ENCODE results near the gene PPP1R37.

PPP1R37 gene

DNA sequence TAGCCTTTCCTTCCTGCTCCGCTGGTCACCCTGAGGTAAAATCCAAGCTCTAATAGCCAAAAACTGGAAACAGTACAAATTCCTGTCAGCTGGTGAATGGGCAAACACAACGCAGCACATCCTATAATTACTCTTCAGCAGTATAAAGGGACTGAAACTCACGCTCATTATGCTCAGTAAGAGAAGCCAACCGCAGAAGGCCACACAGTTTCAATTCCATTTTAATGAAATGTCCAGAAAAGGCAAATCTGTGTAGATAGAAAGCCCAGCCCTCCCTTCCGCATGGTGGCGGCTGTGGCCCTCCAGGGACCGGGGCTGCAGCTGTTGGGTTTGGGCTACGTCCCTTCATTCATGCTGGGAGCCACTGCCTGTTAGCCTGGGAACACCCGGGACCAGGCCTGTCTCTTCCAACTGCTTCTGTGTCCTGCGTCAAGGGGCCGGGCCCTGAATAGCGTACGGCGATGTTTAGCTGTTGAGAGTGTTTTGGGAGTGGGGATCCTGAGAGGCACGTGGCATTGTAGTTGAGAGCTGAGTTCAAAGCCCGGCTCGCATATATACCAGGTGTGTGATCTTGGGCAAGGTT is 44.3 kb downstream of the PPP1R37 start:
- ATAC-seq (no peak), DNase-seq (no peak)

DNA sequence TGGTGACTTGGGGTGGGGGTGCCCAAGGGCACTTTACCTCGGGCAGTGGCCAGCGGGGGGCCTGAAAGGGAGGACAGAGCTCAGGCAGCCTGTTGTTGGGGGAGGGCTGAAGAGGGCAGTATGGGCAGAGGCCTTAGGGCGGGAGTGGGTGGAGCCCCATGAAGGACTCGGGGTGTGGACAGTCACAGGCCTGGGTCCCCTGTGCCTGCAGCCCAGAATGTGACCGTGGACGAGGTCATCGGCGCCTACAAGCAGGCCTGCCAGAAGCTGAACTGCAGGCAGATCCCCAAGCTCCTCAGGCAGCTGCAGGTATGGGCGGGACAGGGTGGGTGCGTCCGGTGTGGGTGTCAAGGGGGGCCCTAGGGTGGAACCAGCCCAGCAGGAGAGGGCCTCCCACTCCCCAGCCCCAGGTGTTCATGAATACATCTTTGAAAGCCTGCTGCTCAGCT is 45.3 kb downstream of the PPP1R37 start:
- ATAC-seq (no peak), DNase-seq (no peak)

DNA sequence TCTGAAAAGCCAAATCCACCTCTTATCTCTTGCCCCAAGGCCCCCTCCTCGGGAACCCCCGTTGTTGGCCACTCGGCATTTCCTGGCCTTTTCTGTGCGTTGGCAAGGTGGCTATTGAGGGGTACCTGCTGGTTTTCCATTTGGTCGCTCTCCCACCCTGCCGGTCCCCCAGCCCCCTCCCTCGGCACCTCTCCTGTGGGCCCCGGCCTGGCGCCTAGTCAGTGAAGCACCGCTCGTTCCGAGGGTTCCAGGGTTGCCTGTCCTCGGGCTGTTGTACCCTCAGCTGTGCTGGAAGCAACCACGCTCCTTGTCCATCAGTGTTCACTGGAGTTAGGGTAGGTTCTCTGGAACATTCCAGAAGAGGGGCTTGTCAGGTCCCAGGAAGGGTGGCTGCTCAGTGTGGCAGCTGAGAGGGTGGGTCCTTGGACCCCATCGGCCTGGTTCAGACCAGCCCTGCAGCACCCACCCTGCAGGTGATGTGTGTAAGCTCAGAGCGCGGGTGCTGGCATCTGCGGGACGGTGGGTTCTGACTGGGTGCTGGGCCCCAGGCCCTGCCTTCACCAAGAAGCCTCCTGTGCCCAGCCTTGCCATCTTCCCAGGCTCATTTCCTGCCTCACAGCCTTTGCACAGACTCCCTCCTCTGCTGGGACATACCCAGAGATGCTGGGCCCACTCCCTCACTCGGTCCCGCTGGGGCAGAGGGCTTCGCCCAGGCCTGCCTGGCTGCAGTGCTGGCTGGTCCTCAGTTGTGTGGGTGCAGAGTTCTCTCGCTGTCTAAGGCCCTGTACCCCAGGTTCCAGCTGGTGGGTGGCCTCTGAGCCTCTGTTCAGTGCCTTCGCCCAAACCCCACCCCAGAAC is 46.5 kb downstream of the PPP1R37 start:
- ATAC-seq (no peak), DNase-seq (no peak)

DNA sequence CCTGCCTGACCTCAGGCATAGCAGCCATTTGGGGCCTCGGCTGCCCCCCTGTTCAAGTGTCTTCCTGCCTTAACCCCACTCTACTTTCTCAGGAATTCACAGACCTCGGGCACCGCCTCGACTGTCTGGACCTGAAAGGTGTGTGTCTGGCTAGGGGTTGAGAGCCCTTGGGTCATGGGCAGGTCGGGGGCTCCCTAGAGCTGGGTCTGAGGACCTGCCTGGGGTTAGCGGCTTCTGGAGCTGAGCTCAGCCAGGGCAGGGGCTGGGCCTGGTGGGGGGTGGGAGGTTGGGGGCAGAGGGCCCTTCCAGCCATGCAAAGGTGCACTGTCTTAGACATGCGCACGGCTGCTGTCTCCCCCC is 47.1 kb downstream of the PPP1R37 start:
- DNase-seq (no peak), ATAC-seq (no peak)

DNA sequence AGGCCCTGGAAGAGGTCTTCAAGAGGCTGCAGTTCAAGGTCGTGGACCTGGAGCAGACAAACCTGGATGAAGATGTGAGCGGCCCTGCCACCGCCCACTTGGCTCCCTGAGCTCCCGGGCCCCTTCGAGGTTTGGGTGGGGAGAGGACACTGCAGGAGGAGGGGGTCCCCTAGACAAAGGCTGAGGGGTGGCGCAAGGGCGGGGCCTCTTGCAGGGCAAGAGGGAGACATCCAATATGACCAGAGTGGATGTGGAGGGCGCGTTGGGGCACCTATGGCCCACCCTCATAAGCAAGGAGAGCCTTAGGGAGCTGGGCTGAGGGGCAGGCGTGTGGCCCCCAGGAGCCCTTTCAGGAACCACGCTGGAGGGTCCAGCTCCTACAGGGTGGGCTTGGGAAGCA is 47.6 kb downstream of the PPP1R37 start:
- ATAC-seq (no peak), DNase-seq (no peak)

DNA sequence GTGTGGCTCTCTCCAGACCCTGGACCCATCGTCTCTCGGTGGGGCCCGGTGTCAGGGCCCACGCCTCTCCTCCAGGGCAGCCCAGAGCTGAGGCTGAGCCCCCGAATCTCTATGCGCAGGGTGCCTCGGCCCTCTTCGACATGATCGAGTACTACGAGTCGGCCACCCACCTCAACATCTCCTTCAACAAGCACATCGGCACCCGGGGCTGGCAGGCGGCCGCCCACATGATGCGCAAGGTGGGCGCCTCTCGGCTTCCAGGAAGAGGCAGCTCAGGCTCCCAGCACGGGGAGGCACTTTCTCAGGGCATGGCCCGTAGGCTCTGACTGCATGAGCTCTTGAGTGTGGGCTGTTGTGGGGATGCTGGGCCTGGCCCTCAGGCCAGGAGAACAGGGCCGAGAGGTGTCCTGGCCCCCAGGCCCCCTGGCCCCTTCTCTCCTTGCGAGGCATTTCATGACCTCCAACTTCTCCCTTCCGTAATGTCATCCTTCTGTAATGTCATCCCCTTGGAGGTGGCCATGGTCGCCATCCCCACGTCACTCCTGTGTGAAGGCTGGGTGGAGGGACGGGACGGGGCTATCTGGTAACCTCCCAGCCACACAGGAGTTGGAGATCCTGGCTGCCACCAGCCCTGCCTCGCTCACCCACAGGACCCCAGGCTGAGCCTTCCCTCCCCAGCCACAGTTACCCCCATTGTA is 48.4 kb downstream of the PPP1R37 start:
- ATAC-seq (no peak), DNase-seq (no peak)

DNA sequence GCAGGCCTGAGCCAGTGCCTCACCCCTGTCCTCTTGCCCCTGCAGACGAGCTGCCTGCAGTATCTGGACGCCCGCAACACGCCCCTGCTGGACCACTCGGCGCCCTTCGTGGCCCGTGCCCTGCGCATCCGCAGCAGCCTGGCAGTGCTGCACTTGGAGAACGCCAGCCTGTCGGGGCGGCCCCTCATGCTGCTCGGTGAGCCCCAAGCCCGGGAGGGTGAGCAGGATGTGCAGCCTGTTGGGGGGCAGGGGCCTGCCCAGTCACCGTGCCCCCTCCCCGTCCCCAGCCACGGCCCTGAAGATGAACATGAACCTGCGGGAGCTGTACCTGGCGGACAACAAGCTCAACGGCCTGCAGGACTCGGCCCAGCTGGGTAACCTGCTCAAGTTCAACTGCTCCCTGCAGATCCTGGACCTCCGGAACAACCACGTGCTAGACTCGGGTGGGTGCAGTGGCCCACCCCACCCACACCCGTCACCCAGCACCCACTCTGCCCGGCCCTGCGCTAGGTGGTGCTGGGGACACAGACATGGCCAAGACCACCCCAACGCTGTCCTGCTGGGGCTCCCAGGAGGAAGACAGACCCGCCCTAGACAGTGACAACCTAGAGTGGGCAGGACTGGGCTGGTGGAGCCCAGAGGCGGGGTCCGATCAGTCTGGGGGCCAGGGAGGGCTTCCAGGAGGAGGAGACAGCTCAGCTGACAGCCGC is 49.2 kb downstream of the PPP1R37 start:
- DNase-seq (no peak), ATAC-seq (no peak)

DNA sequence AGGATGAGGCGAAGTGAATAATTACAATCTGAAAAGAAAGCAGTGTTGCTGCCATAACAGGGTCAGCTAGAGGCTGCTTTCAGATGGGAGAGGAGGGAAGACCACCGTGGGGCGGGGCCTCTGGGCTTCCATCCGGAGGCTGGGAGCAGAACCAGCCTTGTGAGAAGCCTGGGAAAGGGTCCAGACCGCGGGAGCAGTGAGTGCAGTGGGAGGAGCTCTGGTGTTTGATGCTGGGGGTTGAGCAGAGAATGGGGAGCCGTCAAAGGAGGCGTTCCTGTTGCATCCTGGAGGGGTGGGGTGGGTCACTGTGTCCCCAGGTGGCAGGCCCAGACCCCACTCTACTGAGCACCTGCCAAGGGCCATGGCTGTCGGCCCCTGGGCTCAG is 49.7 kb downstream of the PPP1R37 start:
- ATAC-seq (no peak), DNase-seq (no peak)

DNA sequence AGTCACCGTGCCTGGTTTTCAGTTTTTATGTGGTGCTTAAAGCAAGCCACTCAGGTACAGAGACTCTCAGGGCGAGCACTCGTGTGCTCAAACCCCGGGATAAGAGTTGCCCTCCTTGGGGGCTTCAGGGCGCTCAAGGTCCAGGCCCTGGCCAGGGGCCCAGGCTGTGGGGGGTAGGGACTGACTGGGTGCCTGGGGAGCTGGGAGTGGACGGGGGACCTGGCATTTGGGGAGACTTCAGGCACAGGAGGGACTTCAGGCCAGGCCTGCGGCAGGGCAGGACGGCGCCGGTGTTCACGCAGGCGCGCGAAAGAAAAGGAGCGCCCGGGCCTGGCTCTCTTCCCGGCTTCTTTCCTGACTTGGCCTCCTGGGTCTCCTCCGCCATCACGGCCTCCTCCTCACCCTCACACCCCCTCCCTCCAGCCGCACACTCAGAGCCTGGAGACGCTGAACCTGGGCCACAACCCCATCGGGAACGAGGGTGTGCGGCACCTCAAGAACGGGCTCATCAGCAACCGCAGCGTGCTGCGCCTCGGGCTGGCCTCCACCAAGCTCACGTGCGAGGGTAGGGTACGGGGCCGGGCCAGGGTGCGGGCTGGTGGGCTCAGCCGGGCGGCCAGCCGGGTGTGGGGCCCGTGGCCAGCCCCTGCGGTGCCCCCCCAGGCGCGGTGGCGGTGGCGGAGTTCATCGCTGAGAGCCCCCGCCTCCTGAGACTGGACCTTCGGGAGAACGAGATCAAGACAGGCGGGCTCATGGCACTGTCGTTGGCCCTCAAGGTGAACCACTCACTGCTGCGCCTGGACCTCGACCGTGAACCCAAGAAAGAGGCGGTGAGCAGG is 51.7 kb downstream of the PPP1R37 start:
- DNase-seq (no peak), ATAC-seq (no peak)

DNA sequence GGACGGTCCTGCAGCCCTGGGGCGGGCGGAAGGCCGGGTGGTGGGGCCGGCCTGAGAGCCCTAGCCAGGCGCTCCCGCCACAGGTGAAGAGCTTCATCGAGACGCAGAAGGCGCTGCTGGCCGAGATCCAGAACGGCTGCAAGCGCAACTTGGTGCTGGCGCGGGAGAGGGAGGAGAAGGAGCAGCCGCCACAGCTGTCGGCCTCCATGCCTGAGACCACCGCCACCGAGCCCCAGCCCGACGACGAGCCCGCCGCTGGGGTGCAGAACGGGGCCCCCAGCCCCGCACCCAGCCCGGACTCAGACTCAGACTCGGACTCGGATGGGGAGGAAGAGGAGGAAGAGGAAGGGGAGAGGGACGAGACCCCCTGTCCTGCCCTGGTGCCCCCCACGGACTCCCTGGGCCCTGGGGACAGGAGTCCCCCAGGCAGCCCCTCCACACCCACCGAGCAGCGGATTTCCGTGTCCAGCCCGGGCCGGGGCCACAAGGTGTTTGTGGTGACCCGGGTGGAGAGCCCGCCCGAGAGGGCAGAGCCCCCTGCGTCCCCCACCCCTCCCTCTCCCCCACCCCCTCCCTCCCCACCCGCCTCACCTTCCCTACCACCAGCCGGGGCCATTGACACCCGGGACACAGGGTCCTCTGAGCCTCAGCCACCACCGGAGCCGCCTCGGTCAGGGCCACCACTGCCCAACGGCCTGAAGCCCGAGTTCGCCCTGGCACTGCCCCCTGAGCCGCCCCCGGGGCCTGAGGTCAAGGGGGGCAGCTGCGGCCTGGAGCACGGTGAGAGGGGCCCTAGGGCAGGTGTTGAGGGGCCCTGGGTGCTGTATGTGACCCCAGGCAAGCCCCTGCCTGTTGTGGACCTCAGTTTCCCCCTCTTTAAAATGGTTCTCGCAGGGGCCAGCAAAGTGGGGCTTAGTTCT is 52.6 kb downstream of the PPP1R37 start:
- ATAC-seq (no peak), DNase-seq (no peak)

DNA sequence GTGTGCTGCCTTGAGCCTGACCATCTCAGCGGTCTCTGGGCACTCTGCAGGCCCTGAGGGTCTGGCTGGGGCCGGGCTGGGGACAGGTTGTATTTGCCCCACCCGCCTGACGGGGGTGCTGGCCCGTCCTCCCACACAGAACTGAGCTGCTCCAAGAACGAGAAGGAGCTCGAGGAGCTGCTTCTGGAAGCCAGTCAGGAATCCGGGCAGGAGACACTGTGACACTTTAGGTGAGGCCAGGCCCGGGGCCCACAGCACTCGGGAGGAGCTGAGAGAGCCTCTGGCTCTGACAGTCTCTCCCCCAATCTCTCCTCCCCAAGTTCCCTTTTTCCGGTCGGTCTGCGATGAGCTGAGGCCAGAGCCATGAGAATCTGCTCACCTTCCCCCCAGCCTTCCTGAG is 53.3 kb downstream of the PPP1R37 start:
- ATAC-seq = no peak
- no peak for DNase-seq

DNA sequence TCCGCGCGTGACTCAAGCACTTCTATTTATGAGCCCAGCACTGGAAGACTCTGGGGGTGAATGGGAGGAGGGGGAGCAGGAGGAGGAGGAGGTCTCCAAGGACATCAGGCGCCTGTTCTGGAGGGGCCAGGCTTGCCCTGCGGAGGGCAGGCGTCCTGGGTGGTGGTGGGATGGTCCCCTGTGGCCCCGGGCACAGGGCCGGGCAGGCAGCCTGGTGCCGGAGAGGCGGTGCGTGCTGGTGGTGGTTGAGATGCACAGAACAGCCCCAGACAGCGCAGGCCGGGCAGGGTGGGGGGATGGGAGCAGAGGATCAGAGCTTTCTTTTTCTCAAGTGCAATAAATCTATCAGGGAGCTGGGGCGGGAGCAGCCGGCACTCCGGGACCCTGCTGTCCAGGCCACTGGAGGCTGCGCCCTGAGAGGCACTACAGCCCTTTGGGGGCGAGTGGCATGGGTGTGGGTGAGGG is 53.8 kb downstream of the PPP1R37 start:
- no peak for DNase-seq
- ATAC-seq = no peak

DNA sequence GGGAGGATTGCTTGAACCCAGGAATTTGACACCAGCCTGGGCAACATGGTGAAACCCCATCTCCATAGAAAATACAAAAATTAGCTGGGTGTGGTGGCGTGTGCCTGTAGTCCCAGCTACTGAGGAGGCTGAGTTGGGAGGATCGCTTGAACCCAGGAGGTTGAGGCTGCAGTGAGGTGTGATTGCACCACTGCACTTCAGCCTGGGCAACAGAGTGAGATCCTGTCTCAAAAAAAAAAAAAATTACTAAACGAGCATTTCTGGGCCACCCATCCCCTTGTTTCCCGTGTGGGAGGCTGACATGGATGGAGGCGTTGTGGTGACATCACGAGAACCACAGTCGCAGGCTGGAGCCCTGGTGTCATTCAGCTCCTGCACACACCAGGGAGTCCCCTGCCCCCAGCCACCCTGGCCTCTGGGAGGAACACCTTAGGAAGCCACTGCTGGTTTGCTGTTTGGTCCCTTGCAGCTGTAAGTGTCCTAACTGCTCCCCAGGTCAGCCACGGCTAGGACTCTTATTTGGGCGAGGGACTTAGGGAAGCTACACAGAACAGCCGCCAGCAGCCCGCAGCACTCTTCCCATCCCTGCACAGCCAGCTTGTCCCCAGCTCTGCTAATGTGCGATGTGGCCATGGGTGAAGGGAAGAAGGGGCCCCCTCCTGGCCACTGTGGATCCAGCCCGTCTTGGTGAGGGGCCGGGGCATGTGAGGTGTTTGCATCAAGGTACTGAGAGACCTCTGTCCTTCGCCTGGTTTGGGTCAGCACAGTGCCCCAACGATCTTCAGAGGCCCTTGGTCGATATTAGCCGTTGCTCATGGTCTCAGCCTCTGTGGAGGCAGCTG is 55.1 kb downstream of the PPP1R37 start:
- no peak for DNase-seq
- ATAC-seq = no peak

DNA sequence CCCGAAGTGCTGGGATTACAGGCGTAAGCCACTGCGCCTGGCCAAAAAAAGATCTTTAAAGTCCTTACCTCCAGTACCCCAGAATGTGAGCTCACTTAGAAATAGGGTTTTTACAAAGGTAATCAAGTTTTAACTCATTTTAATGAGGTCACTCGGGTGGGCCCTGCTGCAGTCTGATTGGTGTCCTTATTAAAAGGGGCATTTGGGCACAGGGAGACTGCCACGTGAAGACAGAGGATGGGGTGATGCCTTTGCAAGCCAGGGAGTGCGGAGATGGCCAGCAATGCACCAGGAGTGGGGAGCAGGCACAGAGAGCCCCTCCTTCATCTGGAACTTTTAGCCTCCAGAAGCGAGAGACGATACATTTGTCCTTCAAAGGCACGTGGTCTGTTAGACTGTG is 56.1 kb downstream of the PPP1R37 start:
- ATAC-seq = no peak

DNA sequence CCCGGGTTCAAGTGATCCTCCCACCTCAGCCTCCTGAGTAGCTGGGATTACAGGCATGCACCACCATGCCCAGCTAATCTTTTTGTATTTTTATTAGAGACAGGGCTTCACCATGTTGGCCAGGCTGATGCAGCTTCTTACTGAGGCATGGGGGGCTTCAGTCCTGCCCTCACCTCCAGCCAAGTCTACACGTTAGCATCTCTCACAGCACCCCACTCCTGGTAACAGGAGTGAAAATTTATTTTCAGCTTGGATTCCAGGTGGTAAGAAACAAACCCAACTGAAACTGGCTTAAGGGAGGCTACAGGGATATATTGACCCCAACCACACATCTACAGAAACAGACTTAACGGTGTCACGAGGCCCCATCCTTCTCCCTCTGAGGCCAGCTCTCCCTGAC is 57.2 kb downstream of the PPP1R37 start:
- ATAC-seq (no peak), DNase-seq (no peak)

More for the DNA sequence above, 56.1 kb downstream of the PPP1R37 start:
- no peak for DNase-seq

DNA sequence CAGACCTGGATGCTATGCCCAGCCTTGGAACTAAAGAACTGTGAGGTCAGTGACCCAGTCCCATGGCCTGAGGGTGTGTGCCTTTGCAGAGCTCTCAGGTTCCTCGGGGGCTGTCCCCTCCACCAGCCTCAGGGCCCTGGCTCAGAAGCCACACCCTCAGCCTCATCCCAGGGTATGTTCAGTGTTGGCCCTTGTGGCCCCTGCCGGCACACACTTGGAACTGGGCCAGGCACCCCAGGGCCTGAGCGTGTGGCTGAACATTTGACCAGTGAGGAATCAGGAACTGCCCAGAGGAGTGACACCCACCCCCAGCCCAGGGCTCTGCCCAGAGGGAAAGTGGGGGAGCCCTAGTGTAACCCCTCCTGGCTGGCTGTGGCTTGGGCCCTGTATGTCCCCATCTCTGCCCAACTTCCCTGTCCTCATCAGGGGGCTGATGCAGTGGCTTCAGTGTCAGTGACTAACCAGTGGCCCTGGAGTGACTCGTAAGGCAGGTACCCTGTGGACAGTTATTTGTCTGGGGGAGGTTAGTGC is 57.8 kb downstream of the PPP1R37 start:
- DNase-seq (no peak), ATAC-seq (no peak)

DNA sequence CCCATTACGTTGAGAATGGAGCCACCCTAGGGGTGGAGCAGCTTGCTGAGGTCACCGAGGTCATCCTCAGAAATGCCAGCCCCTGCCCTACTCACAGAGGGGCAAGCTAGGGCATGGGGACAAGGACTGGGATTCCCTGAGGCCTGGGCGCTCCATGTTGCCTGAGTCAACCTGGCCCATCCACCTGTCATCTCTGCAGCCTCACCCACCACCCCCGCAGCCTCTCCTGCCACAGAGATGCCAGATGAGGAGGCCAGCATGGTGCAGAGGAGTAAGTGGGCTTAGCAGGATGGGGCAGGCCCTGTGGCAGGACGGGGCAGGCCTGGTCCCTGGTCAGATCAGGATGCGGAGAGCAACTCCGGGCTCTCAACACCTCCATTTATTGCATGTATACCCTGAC is 58.3 kb downstream of the PPP1R37 start:
- DNase-seq = no peak

DNA sequence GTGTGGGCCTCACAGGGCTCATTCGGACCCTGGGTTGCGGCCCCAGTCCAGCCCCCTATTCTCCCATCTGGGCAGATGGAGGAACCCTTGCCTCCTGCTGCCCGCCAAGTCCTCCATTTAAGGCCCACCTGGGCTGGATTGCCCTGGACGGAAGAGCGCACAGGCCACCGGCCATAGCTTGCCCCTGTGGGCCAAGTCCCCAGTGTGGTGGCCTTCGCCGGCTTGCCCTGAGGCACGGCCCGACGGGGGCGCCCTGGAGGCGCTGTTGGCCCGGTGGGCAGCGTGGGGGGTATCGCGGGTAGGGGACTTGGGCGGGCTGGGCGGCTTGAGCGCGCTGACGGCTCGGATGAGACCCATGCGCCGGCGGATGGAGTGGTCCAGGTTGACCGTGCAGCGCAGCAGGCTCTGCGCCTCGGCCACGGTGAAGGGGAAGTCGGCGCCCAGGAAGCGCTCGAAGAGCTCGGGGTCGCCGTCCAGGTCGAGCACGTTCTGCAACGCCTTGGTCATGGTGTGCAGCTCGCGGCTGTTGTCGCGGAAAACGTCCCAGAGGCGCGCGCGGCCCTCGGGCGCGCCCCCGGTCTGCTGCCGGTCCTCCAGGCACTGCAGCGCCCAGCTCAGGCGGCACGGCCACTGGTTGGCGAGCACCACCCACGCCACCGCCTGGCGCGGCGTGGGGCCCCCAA is 59.0 kb downstream of the PPP1R37 start:
- no peak for ATAC-seq
- no peak for DNase-seq

More for the DNA sequence above, 58.3 kb downstream of the PPP1R37 start:
- no peak for ATAC-seq

Measured in stimulated activated naive CD8-positive, alpha-beta T cell treated with anti-CD3 and anti-CD28 coated beads, Interleukin-15, Interleukin-2, amounts not matched to agents 100 U/mL and 50 U/mL, for 24 hours (primary cell).